HG03469 (cell line): Measurements from ENCODE around the gene WASF1.
"Not testable (repeated sequence)": the region's sequence is repeated elsewhere in the genome, so short reads cannot be mapped to it uniquely, and the experiment has no call there.

Experiments
- ATAC-seq: cut with Tn5 transposase; IDR thresholded peaks from one replicate; pipeline ENCODE4 v1.9.1; 2021; ENCODE audit warnings: mild to moderate bottlenecking, moderate library complexity, moderate number of reproducible peaks; ENCODE audit not compliant: unreplicated experiment

Gene WASF1

GRCh38 chr6:110178626-110179405 lies 654 bp downstream of the WASF1 start:
- no peak for ATAC-seq

GRCh38 chr6:110173506-110174132 lies 5.9 kb downstream of the WASF1 start:
- no peak for ATAC-seq

GRCh38 chr6:110170081-110170480 lies 9.4 kb downstream of the WASF1 start:
- no peak for ATAC-seq

- no peak for ATAC-seq
These were observed 21.0 kb downstream of the WASF1 start for GRCh38 chr6:110158479-110158878.

GRCh38 chr6:110147870-110148269 lies 31.6 kb downstream of the WASF1 start:
- no peak for ATAC-seq

GRCh38 chr6:110140650-110141049 lies 38.8 kb downstream of the WASF1 start:
- ATAC-seq: no peak

GRCh38 chr6:110139052-110139451 lies 40.4 kb downstream of the WASF1 start:
- no peak for ATAC-seq

GRCh38 chr6:110137924-110138887 lies 41.3 kb downstream of the WASF1 start:
- no peak for ATAC-seq

- no peak for ATAC-seq
These were observed 49.1 kb downstream of the WASF1 start for GRCh38 chr6:110130362-110130761.

- ATAC-seq: no peak
These were observed 51.1 kb downstream of the WASF1 start for GRCh38 chr6:110128418-110128817.

- no peak for ATAC-seq
These were observed 54.1 kb downstream of the WASF1 start for GRCh38 chr6:110125361-110125760.

GRCh38 chr6:110121655-110122054 lies 57.8 kb downstream of the WASF1 start:
- not testable (repeated sequence) for ATAC-seq

GRCh38 chr6:110116258-110116657 lies 63.2 kb downstream of the WASF1 start:
- ATAC-seq: no peak

GRCh38 chr6:110114004-110114403 lies 65.5 kb downstream of the WASF1 start:
- ATAC-seq: no peak

- ATAC-seq: no peak
These were observed 74.2 kb downstream of the WASF1 start for GRCh38 chr6:110105296-110105695.

GRCh38 chr6:110103260-110103659 lies 76.2 kb downstream of the WASF1 start:
- no peak for ATAC-seq

- ATAC-seq: no peak
These were observed 77.1 kb downstream of the WASF1 start for GRCh38 chr6:110102411-110102810.

- ATAC-seq: no peak
These were observed 77.6 kb downstream of the WASF1 start for GRCh38 chr6:110101885-110102284.

GRCh38 chr6:110098511-110099116 lies 80.9 kb downstream of the WASF1 start:
- ATAC-seq: no peak

- ATAC-seq: no peak
These were observed 82.0 kb downstream of the WASF1 start for GRCh38 chr6:110097443-110097842.

- no peak for ATAC-seq
These were observed 83.5 kb downstream of the WASF1 start for GRCh38 chr6:110095935-110096334.
